Ovary (tissue), 9 donors: ENCODE measurements around the gene DSCAML1. TPM values are rescaled to one million over a fixed set of nuclear protein-coding genes. Genes with fewer than 3 reads are reported as not detected.

Experiments used
- DNase-seq, 5 donors: peaks; one replicate each; pipeline ENCODE4 v3.0.0-alpha.2; 2019 to 2020
- H3K27ac ChIP-seq, 2 donors: fragments of 200-600 bp; one replicate each; pipeline versions ENCODE4 v1.5.1 to v1.8.0; 2019 to 2022
- H3K27me3 ChIP-seq: fragments of 200-600 bp; one replicate; pipeline ENCODE4 v1.8.0; 2022
- H3K36me3 ChIP-seq: fragments of 200-600 bp; sonication (generic); one replicate; pipeline ENCODE4 v1.5.1; 2019
- H3K4me1 ChIP-seq: one replicate; pipeline ENCODE4 v1.8.1; 2013; ENCODE audit warnings: mild to moderate bottlenecking, moderate library complexity; ENCODE audit not compliant: insufficient read depth
- H3K4me3 ChIP-seq: fragments of 200-600 bp; sonication (generic); one replicate; pipeline ENCODE4 v1.5.1; 2017
- H3K9me3 ChIP-seq, 2 donors: fragments of 200-600 bp in 1 of 2; sonication (generic) in 1 of 2; one replicate each; pipeline versions ENCODE4 v1.5.1 to v1.8.1; 2013 to 2019; ENCODE audit warnings: mild to moderate bottlenecking in 1 of 2, moderate library complexity in 1 of 2
- CTCF ChIP-seq, 3 donors: fragments of 450-650 bp in 2 of 3; fragments of 200-600 bp in 1 of 3; IDR thresholded peaks; one replicate each; pipeline versions ENCODE4 v1.5.1 to v1.8.0; 2016 to 2022; ENCODE audit warnings: antibody characterized with exemption in 3 of 3, mild to moderate bottlenecking in 1 of 3
- EP300 ChIP-seq: sonication (generic); formaldehyde crosslinking; IDR thresholded peaks from one replicate; pipeline ENCODE4 v1.6.1; 2017; ENCODE audit warnings: antibody characterized with exemption
- POLR2A ChIP-seq: fragments of 450-650 bp; IDR thresholded peaks from one replicate; pipeline ENCODE4 v1.6.1; 2017; ENCODE audit warnings: antibody characterized with exemption, mild to moderate bottlenecking, moderate library complexity
- WGBS, 3 donors: extraction: QIAGEN DNeasy Blood & Tissue Kit in 1 of 3; methylation state at CpG; one replicate each; pipeline versions ENCODE4 v1.1.5 to v1.1.7; 2013 to 2017; 5-methylcytosine and 5-hydroxymethylcytosine counted together
- intact Hi-C, 4 donors: fragments of 100-400 bp; cut with DNase I; formaldehyde crosslinking; loops; one replicate each; pipeline versions ENCODE4 v1.11.0 to v1.15.1; 2022 to 2023
- polyA plus RNA-seq, 2 donors: library from polyadenylated mRNA; stranded (reverse); fragments of 200-250 nt in 1 of 2; fragments of 350-450 nt in 1 of 2; fragmentation: Illumina TruSeq in 1 of 2; extraction: RNeasy Lipid Tissue Mini Kit (QIAGEN cat#74804) in 1 of 2; gene quantifications; one replicate each; pipeline ENCODE4 v1.2.3, GENCODE V29; 2013 to 2014
- total RNA-seq, 7 donors: library from RNA; depleted of rRNA in 2 of 7; stranded (reverse); fragments of >200 nt in 2 of 7; fragmentation: NEBNext Ultra II Directional in 3 of 7; extraction: Animal tissue kit (Norgen Biotek cat#: 25700) in 3 of 7; gene quantifications; one replicate each; pipeline versions ENCODE4 v1.1.0 to v1.2.4, GENCODE V29; 2016 to 2023
- donor health status: DM: no; HTN: no; CAD: no; lungs with moderate emphysema.
- donor health status: DM: no; HTN: no; CAD: no.
- donor health status: Bipolar disorder and iron deficiency.
- donor health status: DM: yes; HTN: yes; CAD: no.
- donor health status: DM: no; HTN: no; CAD: no.
- donor health status: DM: yes; HTN: yes; CAD: no.

Gene DSCAML1
- total and polyA plus RNA-seq, 9 donors: 0.77 to 16.5 (median 10.6) TPM

GRCh38 chr11:117486059-117486458, 311.0 kb downstream of the DSCAML1 start:
- Histone ChIP-seq H3K4me3 (no peak overlapping the region), H3K27ac (no peak overlapping the region), H3K36me3 (no peaks in the 10 kb centered on the region), H3K27me3 (no peaks in the 10 kb centered on the region), H3K9me3 (no peaks in the 10 kb centered on the region), H3K4me1 (no peaks in the 10 kb centered on the region)
- DNase-seq: no peak
- TF ChIP-seq POLR2A (no peak), EP300 (no peak), CTCF (IDR thresholded peaks at IDR 0.05) (no peak)
- WGBS, 3 donors: 96 to 98% (median 98%) methylated on average over 13 of the region's 13 CpGs
- intact Hi-C loops: no loop called here

- intact Hi-C loops: no loop called here
- no peak overlapping the region for H3K27ac ChIP-seq
- DNase-seq: no peak
- H3K4me3 ChIP-seq: no peak overlapping the region
- 48 to 56% (median 50%) methylated on average over 9 of the region's 9 CpGs for WGBS, 3 donors
- no peaks in the 10 kb centered on the region for H3K36me3 ChIP-seq
- H3K27me3 ChIP-seq: no peaks in the 10 kb centered on the region
- no peaks in the 10 kb centered on the region for H3K4me1 ChIP-seq
- H3K9me3 ChIP-seq: no peaks in the 10 kb centered on the region
- TF ChIP-seq EP300 (no peak), POLR2A (no peak), CTCF (IDR thresholded peaks at IDR 0.05) (no peak)
These were observed 312.9 kb downstream of the DSCAML1 start for GRCh38 chr11:117484156-117484555.

- Histone ChIP-seq H3K27me3 (no peaks in the 10 kb centered on the region), H3K27ac (no peak overlapping the region), H3K9me3 (no peaks in the 10 kb centered on the region), H3K4me1 (no peaks in the 10 kb centered on the region), H3K4me3 (no peak overlapping the region), H3K36me3 (no peaks in the 10 kb centered on the region)
- no peak for DNase-seq
- intact Hi-C loops: no loop called here
- TF ChIP-seq POLR2A (no peak), CTCF (IDR thresholded peaks at IDR 0.05) (no peak), EP300 (no peak)
- WGBS, 3 donors: 85 to 93% (median 91%) methylated on average over 5 of the region's 5 CpGs
These were observed 313.6 kb downstream of the DSCAML1 start for GRCh38 chr11:117483372-117483771.

GRCh38 chr11:117482881-117483280, 314.1 kb downstream of the DSCAML1 start:
- Histone ChIP-seq H3K4me3 (no peak overlapping the region), H3K36me3 (no peaks in the 10 kb centered on the region), H3K27me3 (no peaks in the 10 kb centered on the region), H3K9me3 (no peaks in the 10 kb centered on the region), H3K4me1 (no peaks in the 10 kb centered on the region), H3K27ac (no peak overlapping the region)
- DNase-seq: no peak
- intact Hi-C loops: no loop called here
- 86 to 91% (median 89%) methylated on average over 8 of the region's 8 CpGs for WGBS, 3 donors
- no peak for TF ChIP-seq EP300

- Histone ChIP-seq H3K27me3 (no peaks in the 10 kb centered on the region), H3K9me3 (no peaks in the 10 kb centered on the region), H3K27ac (no peak overlapping the region), H3K36me3 (no peaks in the 10 kb centered on the region), H3K4me3 (no peak overlapping the region), H3K4me1 (no peaks in the 10 kb centered on the region)
- intact Hi-C loops: no loop called here
- 91 to 93% (median 92%) methylated on average over 23 of the region's 23 CpGs for WGBS, 3 donors
- TF ChIP-seq POLR2A (no peak), EP300 (no peak), CTCF (IDR thresholded peaks at IDR 0.05) (no peak)
- no peak for DNase-seq
These were observed 315.1 kb downstream of the DSCAML1 start for GRCh38 chr11:117481885-117482284.
